Measurements from ENCODE around the gene EPHB1. TPM values are rescaled to one million over a fixed set of nuclear protein-coding genes. Genes with fewer than 3 reads are reported as not detected.

The EPHB1 gene
- total RNA-seq, 4 donors from 2014 or later: 0.16 to 1.5 (median 0.59) TPM

GRCh38 chr3:135135445-135135844, 340.4 kb downstream of the EPHB1 start:
- TF ChIP-seq, protein P1, sequence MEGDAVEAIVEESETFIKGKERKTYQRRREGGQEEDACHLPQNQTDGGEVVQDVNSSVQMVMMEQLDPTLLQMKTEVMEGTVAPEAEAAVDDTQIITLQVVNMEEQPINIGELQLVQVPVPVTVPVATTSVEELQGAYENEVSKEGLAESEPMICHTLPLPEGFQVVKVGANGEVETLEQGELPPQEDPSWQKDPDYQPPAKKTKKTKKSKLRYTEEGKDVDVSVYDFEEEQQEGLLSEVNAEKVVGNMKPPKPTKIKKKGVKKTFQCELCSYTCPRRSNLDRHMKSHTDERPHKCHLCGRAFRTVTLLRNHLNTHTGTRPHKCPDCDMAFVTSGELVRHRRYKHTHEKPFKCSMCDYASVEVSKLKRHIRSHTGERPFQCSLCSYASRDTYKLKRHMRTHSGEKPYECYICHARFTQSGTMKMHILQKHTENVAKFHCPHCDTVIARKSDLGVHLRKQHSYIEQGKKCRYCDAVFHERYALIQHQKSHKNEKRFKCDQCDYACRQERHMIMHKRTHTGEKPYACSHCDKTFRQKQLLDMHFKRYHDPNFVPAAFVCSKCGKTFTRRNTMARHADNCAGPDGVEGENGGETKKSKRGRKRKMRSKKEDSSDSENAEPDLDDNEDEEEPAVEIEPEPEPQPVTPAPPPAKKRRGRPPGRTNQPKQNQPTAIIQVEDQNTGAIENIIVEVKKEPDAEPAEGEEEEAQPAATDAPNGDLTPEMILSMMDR (IDR thresholded peaks at IDR 0.05; ENCODE audit: low read depth): no peak

DNA sequence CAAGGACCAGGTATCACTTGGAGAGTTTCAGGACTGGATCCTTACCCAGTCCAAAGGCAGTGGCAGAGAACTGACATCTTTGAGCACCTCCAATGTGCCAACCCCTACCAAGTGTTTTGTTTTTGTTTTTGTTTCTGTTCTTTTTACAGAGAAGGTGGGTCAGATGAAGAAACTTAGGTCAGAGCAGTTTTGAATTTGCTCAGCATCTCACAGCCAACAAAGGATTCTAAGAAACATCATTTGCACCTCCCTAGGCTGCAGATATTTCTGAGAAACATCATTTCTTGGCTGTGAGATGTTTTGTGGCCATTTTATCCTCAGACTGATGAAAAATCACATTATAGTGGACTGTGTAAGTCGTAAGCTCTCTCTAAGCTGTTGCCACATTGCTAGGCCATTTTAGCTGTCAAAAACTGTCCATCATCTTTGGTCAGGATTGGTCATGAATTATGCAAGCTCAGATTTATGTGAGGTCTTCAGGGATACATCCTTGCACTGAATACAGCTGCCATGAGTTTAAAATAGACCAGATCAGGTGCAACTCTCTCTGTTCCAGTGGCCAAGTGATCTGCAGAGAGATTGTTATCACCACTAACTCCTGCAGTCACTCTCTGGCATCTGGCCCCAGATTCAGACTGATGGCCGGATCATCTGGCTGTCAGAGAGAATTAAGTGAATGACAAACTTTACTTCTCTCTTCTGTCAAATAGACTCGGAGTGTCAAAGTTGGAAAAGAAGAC, 341.5 kb downstream of the EPHB1 start:
- TF ChIP-seq, protein P1 (IDR thresholded peaks at IDR 0.05; ENCODE audit: low read depth): no peak

DNA sequence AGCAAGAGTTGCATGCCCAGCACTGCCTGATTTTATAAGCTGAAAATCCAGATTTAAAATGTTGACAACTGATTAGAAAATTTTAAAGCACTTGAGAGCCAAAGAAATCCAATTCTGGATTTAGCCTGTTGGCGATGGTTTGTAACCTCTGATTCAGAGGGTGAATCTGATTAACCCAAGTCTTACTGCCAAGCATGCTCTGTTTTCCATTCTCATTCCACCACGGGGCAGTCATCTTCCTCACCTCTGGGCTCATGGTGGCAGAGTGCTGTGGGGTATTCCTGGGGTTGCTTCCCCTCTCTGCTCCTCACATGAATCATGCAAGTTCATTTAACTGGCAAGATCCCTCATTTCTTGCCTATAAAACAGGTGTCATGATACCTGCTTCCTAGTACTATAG, 342.2 kb downstream of the EPHB1 start:
- TF ChIP-seq, protein P1 (IDR thresholded peaks at IDR 0.05; ENCODE audit: low read depth): no peak

DNA sequence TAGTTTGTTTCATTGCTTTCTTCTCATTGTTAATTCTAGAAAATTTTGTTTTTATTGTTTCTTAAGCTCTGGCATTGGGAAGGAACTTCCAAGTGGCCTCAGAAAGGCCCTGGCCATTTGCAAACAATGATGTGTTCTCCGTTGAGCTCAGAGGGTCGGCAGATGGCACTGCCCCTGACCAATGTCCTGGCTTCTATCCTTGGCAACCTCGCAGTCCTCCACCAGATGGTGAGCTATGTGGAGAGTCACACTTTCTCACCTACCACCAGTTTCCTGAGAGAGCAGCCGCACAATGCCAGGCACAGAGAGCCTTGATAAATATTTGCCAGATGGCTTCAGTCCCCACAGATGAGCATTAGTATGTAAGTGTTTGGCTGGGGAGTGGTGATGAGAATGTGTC, 343.7 kb downstream of the EPHB1 start:
- TF ChIP-seq, protein P1 (IDR thresholded peaks at IDR 0.05; ENCODE audit: low read depth): no peak

GRCh38 chr3:135140591-135140990, 345.5 kb downstream of the EPHB1 start:
- TF ChIP-seq, protein P1 (IDR thresholded peaks at IDR 0.05; ENCODE audit: low read depth): no peak

DNA sequence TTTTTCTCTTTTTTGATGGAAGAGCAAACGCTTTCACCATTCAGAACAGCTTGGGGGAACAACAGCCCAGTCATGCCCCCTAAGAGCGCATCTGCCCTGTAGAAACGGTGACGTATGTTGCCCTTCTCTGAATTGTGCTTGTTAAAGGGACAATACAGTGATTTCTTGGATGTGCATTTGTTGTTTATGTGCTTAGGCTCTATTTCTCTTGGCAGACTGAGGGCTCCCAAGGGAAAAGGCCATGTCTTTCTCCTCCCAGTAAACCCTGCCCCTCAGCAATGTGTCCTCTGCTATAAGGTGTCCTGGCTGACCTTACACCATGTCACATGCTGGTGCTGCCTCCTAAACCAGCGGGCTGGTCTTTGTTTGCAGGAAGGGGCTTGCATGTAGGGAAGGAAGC, 346.1 kb downstream of the EPHB1 start:
- TF ChIP-seq, protein P1 (IDR thresholded peaks at IDR 0.05; ENCODE audit: low read depth): no peak

DNA sequence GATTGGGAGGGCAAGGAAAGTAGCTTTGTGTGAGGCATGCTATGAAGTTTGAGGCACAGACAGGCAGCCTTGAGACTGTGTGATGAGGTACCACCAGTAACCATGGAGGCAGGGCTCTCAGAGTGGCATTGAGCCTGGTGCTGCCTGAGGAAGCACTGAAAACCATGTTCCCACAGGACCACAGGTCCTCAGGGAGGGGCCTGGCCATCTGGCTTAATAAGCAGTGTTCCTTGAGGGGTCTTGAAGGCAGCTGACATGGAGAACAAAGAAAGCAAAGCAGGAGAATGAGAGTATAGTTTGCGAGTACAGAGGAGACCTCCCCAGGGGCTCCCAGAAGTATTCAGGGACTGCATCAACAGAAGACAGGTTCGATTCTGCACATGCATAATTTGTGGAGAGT, 346.6 kb downstream of the EPHB1 start:
- TF ChIP-seq, protein P1 (IDR thresholded peaks at IDR 0.05; ENCODE audit: low read depth): no peak

Measured in subcutaneous adipose tissue (tissue), 4 donors.